ENCODE results near the gene CXCL8. TPM values are rescaled to one million over a fixed set of nuclear protein-coding genes. Genes with fewer than 3 reads are reported as not detected.

Gene CXCL8
- total and polyA plus RNA-seq, 9 of the 15 experiments (the other 6 are each of a cell fraction or from before 2014, with no cell fraction given) = 1.6 to 7.7 (median 3.3) TPM

GRCh38 chr4:73707918-73708577 lies 32.3 kb upstream of the CXCL8 start (continued):
- peak in 1 of 2 experiments; percentile 53; a peak in 1 of 4 replicates for TF ChIP-seq BCLAF1 (IDR thresholded peaks at IDR 0.05; ENCODE audit: borderline replicate concordance in 1 of 2, control insufficient read depth in 1 of 2, low read depth in 2 of 2, low read length in 1 of 2)
- TF ChIP-seq TOE1 (IDR thresholded peaks at IDR 0.05; ENCODE audit: borderline replicate concordance) = 0 out of 2 replicates have a peak, but pooled peaks have one; percentile 25
- TF ChIP-seq TOE1 (CRISPR knock-in tag; IDR thresholded peaks at IDR 0.05; ENCODE audit: borderline replicate concordance, low read depth) = no peak
- TF ChIP-seq MEIS2 (IDR thresholded peaks at IDR 0.05; ENCODE audit: partially characterized antibody) = peak; percentile 29
- TF ChIP-seq RBM14 (IDR thresholded peaks at IDR 0.05; ENCODE audit: borderline replicate concordance, insufficient read depth, low read depth, low read length) = no peak
- no peak for TF ChIP-seq THAP12 (CRISPR knock-in tag; IDR thresholded peaks at IDR 0.05)
- no peak for TF ChIP-seq RBM15 (IDR thresholded peaks at IDR 0.05; ENCODE audit: insufficient read depth, low read length)
- no peak for TF ChIP-seq SIRT6 (IDR thresholded peaks at IDR 0.05; ENCODE audit: low read depth, low read length)
- peak; percentile 87 for TF ChIP-seq ARID1B (IDR thresholded peaks at IDR 0.05)
- TF ChIP-seq ZNF766 (CRISPR knock-in tag; conservative IDR thresholded peaks at IDR 0.05) = peak; percentile 68
- 0 out of 2 replicates have a peak, but pooled peaks have one; percentile 46 for TF ChIP-seq SREBF2 (CRISPR knock-in tag; IDR thresholded peaks at IDR 0.05)
- 0 out of 2 replicates have a peak, but pooled peaks have one; percentile 54 for TF ChIP-seq ZKSCAN1 (IDR thresholded peaks at IDR 0.05; ENCODE audit: low read depth, low read length)
- no peak for TF ChIP-seq NONO (IDR thresholded peaks at IDR 0.05; ENCODE audit: low read depth in 2 of 2, low read length in 1 of 2)
- TF ChIP-seq GATAD2A (IDR thresholded peaks at IDR 0.05) = 0 out of 2 replicates have a peak, but pooled peaks have one; percentile 42
- peak; percentile 76 for TF ChIP-seq CBFA2T3 (IDR thresholded peaks at IDR 0.05)
- peak; percentile 92 for TF ChIP-seq SMARCA4 (IDR thresholded peaks at IDR 0.05)
- TF ChIP-seq GMEB1 (CRISPR knock-in tag; IDR thresholded peaks at IDR 0.05) = no peak
- no peak for TF ChIP-seq ETS1 (conservative IDR thresholded peaks at IDR 0.05; ENCODE audit: control insufficient read depth, low read depth, low read length)
